NCI-H2196 treated with DMSO at 0.1 percent for 48 hours (cell line): ENCODE measurements around the gene VWF.

Experiments
- DNase-seq: peaks from one replicate; lab custom pipeline; 2025; ENCODE audit not compliant: unreplicated experiment; lab: John Stamatoyannopoulos, UW

VWF gene

DNA sequence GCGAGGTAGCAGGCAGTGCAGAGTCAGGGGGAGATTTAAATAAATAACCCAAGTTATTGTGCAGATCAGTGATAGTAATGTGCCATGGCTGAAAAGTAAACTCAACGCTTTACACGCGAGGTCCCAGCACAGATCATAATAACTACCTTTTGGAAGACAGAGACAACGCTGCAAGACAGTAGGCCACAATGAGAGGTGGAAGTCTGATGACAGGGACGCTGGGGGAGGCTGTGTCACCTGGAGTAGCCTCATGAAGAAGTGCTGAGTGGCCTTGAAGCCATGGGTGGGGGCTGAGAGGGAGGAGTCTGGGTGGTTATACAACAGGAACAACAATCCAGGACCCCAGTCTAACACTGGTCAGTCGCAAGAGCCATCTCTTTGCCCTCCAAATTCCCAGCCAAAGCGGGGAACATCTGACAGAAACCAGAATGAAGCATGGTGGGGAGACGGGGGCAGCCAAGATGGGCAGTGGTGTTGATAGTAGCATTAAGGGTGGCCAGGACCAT, 207.6 kb downstream of the VWF start:
- no peak for DNase-seq

DNA sequence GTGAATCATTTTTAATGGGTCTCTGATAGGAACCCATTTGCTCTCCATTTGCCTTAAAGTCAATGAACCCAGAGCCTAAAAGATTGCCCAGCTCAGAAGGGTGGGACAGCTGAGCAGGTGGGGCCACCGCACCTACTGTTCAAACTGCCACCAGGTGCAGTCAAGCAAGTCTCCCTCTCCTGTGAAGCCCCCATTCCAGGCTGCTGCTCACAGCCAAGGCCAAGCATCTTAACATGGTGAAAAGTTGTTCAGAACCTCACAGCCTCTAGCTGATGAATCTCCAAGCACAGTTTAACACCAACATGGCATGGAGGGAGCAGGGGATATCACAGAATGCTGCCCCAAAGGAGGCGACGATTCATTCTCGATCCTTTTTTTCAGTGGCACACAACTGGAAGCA, 209.0 kb downstream of the VWF start:
- DNase-seq = no peak

DNA sequence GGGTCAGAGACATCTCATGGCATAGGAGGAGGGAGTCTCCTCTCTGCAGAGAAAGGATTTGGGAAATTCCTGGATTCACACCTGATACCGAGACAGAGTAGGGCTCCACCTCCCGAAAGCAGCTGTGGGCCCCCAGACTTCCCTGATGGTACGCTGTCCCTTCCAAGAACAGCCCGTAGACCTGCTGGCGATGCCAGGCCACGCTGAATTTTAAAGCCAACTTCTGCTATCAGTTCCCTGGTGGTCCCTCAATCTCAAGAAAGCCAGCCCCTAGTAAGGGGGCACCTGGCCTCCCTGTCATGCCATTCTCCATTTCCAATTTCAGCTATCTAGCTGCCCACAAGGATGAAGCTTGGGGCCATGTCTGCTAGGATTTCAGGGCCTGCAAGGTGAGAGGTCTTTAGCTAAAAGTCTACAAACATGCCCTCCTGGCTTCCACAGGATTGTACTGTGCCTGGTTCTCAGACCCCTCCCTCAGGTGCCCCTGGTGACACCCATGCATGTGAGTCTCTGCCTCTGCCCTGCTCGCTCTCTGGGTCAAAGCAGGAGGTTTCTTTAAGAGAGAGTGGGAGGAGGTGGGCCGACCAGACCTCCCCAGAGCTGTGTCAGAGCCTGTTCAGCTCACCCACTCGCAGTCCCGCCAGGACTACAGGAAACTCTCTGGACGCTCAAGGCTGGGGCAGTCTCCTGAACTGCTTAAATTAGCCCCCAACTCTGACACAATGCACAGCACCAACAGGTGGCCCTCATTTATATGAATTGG, 209.9 kb downstream of the VWF start:
- DNase-seq = no peak

DNA sequence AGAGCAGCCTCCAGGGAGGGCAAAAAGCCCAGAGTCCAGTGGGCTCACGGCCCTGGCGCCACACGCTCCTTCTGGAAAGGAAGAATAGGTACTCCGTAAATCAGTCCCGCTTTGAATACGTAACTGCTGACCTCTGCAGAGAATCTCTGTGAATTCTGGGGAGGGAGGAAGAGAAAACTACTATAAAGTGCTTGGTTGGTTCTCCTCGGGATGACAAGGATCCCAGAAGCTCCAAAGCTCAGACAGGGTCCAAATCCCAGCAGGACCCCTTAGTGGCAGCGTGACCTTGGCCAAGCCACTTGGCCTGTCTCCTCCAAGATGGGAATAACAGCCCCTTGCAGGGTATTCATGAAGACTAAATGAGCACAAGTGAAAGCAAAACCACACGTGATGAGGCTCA, 211.1 kb downstream of the VWF start:
- DNase-seq = no peak

DNA sequence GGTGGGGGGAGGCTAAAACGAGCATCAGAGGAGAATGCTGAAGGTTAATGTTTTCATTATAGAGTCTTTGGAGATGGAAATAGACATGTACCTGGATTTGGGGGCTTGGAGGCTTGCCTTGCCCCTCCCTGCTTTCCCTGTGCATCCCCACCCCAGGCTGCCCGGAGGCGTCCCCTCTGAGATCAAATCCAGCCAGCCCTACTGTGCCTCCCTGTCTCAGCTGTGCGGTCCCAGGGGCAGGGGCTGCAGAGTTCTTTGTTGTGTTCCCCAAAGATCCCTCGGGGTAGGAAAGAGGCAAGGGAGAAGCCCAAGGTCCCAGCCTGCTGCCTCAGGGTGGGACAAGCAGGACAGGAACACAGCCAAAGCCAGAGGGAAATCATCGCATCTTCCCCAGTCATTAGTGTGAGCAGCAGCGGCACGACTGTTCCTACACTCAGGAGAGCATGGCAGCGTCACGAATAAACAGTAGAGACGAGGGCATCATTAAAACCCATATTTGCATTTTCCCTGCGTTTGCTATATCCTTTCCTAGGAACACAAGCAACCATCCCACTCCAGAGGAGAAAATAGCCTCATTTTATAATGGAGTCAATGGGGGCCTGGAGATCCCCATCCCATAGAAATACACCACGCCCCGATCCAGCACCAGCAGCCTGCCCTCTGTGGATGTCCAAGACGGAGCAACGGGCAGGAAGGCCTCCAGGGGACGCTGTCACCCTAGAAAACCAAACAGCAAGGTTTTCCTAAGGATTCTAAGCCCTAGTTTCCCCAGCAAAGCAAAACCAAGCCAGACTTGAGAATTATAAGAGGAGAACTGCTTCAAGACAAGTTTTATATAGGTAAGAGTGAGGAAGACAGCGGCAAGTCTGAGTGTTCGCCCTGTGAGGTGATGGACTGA, 211.8 kb downstream of the VWF start:
- DNase-seq = no peak

DNA sequence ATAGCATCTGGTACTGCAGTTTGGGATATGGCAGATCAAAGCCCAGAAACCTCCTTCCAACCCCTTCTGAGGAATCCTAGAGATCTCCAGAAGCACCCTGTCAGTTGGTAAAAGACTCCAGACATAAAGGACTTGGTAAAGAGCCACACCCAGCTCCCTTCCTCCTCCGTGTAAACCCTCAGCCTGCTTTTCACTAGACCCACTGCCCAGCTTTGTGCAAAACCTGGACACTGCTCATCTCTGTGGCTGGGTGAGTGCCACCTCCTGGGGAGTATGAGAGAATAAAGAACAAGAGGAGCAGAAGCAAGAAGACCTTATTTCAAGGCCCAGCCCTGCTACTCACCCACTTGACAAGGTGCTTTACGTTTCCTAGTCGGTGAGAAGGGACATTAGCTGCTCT, 212.5 kb downstream of the VWF start:
- DNase-seq = no peak

DNA sequence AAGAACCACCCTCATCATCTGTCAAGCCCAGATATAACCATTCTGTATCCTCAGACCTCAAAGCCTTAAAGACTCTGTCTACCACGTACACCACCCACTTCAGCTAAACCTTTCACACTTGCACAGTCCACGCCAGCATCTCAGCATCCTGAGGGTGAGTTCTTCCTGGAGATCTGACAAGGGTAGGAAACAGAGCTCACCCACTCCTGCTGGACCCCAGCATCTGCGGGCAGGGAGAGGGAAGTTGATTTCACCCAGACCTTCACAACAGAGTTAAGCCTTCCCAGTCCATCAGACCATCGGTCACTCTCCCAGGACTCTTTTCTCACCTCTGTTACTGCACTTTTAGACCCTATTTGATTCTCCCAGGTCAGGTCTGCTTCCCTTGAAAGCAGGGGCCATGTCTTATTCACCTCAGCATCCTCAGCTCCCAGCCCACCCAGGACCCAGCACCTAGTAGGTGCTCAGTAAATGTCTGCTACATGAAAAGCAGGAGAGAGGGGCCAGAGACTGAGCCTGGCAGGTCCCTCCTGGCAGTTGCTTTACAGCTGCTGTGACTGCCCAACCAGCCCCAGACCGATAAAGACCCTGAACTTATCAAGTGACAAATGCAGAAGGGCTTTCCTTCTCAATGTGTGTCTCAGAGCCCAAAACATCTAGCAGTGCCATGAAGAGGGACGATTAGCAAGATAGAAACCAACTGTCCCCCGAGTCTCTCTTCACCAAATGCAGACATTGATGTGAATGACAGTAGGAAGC, 213.5 kb downstream of the VWF start:
- DNase-seq = no peak

DNA sequence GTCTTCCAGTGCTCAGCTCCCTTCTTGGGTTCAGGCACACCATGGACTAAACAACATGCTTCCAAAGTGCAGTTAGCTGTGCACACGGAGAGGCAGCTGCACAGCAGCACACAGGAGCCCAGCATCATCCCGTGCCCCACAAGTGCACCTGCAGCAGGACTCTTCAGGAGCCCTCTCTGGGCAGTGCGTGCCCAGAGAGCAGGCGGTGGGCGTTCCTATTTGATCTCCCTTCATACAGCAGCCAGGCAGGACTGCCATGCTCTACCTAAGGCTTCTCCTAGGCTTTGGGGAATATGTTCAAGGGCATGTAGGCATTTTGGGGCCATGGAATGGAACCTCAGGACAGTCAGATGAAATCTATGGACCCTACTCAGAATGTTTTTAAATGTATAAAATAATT, 214.9 kb downstream of the VWF start:
- DNase-seq = no peak

DNA sequence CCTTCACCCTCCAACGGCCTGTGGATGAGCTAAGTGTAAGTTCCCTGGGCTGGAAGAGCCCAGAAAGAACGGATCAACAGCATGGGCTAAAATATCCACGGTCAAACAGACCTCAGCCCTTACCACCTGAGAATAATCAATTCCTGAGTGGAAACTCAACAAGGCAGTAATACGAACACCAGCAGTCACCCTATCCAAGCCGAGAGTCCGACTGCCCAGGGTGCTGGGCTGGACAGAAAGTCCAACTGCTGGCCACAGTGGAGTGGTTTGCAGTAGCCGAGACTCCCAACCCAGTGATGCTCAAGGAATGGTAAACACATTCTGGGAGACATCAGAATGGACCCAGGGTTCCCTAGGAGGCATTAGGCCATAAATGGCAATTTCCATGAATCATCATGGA, 216.2 kb downstream of the VWF start:
- DNase-seq = no peak

DNA sequence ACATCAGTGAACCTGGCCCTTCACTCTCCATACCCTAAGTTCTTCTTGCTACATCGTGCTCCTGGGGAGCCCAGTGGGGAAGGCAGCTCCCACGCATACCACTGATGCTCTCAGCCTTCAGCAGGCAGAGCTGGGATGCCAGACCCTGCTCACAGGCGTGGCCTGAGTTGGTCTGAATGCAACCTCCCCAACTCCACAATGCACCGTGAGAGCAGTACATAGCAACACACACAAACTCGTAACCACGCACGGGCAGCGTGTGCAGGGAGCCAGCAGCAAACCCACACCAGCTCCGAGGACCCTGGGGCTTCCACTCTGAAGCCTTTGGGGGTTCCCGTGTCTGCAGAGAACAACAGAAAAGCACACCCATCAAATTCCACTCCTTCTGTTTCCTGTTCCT, 216.7 kb downstream of the VWF start:
- no peak for DNase-seq

DNA sequence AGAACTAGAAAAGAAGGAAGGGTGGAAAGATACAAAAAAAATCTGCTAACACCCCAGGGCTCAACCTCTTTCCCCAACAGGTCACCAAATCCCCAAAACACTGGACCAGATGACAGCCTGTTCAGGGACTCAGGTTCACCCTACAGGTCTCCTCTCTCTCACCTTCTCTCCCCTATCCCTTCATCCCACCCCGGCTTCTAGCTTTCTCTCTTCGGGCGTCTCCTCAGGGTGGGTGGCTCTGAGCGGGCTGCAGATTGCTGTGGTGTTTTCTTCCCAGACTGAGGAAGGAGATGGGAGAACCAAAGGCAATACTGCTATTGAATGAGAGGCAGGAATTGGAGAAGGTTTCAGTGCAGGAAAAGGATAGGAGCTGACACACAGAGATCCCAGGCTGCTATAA, 218.7 kb downstream of the VWF start:
- no peak for DNase-seq

DNA sequence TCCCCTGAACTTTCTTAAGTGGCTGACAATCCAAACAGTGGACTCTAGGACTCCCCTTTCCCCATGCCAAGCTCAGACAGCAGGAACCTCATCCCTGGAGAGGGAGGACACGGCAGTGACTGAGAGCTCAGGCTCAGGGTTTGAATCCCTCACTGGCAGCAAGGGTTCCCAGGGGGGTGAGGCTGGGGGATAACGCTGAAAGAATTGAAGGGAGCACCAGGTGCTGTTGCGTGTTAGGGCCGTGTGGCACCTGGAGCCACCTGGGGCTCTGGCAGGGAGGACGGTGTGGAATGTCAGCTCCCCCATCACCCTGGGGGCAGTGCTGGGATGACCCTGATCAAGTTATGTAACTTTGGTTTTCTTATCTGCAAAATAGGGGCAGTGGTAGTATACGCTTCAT, 219.5 kb downstream of the VWF start:
- DNase-seq = no peak

DNA sequence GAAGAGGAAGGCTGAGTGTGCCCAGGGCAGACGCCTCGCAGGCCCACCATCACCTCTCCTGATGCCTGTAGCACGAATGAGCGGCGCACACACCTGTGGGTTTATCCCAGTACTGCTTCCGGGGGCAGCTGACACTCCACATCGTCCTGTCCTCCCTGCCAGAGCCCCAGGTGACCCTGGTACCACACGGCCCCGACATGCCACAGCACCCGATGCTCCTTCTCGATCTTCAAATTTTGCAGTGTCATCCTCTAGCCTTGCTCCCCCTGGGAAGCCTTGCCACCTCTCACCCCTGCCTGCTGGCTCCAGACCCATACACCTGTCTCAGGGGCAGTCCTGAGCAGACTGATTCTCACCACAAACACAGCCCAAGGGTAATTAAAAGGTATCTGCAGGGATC, 220.0 kb downstream of the VWF start:
- DNase-seq = no peak

DNA sequence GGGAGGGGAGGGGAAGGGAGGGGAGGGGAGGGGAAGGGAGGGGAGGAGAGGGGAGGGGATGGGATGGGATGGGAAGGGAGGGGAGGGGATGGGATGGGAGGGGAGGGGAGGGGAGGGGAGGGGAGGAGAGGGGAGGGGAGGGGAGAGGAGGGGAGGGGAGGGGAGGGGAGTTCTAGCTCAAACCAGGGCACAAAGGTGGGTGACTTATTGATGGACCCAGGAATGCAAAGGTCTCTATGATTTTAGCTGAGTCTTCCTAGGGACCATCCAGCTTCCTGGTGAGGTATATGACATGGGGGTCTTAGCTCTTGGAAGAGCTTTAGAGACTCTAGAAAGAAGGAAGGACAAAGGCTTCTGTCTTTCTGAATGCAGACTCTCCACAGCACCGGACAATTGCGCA, 221.7 kb downstream of the VWF start:
- DNase-seq = no peak

DNA sequence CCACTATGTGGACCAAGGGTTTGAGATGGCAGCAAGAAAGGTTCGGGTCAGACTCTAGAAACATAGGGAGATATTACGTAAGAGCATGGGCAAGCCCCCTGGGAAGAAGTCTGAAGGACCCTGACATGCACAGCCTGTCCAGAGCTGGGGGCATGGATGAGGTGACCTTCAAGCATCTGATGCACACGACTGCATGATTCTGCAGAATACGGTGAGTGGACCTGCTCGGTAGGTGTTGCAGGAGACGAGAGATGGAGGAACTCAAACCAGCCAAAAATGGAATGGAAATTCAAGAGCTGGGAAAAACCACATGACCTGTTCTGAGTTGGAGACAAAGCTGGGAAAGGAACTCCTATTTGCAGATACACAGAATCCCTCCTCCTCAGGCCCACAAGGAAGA, 223.1 kb downstream of the VWF start:
- DNase-seq = no peak

DNA sequence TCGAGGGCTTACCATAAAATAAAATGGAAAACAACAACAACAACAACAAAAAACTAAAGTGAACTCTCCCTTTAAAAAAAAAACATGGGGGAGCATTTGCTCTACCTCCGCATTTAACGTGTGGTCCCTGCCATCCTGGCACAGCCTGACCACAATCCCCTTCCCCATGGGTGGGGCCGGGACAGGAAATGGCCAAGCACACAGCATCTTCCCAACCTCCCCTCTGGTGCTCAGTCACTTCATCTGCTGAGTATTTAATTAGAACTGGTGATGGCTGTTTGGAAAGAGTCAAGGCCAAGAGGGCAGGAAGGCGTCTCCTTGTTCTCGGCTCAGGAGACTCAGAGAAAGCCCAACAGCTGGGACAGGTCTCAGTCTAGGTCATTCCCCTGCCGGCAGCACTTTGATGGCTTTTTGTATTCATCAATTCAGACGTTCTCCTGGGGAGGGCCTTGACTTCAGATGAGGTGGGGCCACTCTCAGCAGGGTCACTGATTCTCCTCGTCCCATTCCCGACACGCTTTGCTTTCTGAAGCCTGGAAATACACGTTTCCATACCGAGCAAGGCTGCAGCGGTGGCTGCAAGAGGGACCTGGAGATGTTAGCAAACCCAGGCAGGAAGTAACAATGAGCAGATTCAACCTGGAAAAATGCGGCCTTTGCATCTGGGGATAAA, 223.8 kb downstream of the VWF start:
- DNase-seq = no peak

DNA sequence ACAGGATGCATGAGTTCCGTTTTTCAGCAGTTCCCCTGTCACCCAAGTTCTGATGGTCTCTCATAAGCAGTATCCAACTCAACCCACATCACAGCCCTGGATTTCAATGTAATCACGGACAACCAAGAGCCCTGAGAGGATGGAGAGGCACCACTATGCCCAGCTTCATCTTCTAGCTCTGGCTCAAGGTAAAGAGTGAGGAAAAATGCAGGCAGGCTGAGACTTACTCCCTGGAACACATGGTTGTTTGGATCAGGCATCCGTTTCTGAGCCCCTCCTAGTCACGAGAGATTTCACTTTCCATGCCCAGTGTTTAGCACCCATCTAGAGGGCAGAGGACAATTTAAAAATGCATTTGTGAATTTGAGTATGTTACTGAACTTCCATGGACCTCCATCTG, 224.4 kb downstream of the VWF start:
- DNase-seq = no peak

DNA sequence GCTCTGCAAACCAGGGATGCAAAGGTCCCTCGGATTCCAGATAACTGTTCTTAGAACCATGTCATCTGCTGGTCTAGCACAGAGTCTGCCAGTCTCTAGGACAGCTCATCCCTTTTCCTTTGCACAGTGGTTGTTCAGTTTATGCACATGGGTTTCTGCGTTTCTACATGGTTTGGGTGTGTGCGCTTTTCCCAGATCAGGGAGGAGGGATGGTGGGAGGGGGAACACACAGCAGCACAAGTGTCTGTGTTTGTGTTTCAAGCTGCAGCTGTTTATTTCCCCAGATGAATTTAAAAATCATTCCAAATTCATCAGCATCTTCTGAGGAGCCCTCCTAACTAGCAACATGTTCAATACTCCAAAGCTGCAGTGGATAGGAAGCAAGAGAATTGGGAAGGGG, 224.8 kb downstream of the VWF start:
- no peak for DNase-seq

DNA sequence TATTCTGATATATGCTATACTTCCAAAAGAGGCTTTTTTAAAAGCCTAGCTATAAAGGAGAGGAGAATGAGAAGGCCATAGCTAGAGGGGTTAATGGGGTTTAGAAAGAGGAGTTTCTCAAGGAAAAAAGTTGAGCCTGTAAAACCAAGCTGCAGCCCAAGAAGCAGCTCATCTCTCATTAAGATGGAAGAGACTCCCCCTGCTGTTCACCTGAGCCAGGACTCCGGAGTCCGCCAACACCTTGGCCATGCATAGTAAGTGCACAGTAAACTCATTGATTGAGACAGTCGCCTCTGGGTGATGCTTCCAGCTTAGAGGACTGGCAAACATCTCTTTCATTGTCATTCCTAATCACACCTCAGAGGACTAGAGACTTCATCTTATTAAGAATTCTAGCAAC, 225.6 kb downstream of the VWF start:
- no peak for DNase-seq
